HepG2 (cell line): ENCODE results near the gene DUSP16. TPM values are rescaled to one million over a fixed set of nuclear protein-coding genes. Genes with fewer than 3 reads are reported as not detected.

Experiments used
- NFYC ChIP-seq: IDR thresholded peaks from 2 replicates; pipeline ENCODE4 v1.6.1; 2016; ENCODE audit warnings: missing genetic modification reagents, missing compliant biosample characterization
- RBM22 ChIP-seq: fragments of 200-400 bp; formaldehyde crosslinking; optimal IDR thresholded peaks from 2 replicates; pipeline ENCODE3; 2017; ENCODE audit warnings: mild to moderate bottlenecking, low read length, moderate library complexity
- RELA ChIP-seq: sonication (generic); formaldehyde crosslinking; IDR thresholded peaks from 2 replicates; pipeline ENCODE4 v1.4.0; 2020; ENCODE audit warnings: missing genetic modification reagents
- ZFYVE20 ChIP-seq: sonication (generic); formaldehyde crosslinking; IDR thresholded peaks from 2 replicates; pipeline ENCODE4 v1.8.0; 2023; ENCODE audit warnings: low read depth, mild to moderate bottlenecking, moderate library complexity, missing genetic modification reagents, borderline replicate concordance
- ZKSCAN1 ChIP-seq: fragments of 150-350 bp; IDR thresholded peaks from 2 replicates; pipeline ENCODE4 v1.6.1; 2014; ENCODE audit warnings: low read length
- ZNF235 ChIP-seq: sonication (generic); formaldehyde crosslinking; IDR thresholded peaks from 2 replicates; pipeline ENCODE4 v1.8.1; 2023; ENCODE audit warnings: mild to moderate bottlenecking, missing genetic modification reagents, borderline replicate concordance
- ZNF274 ChIP-seq: sonication (generic); formaldehyde crosslinking; IDR thresholded peaks from 2 replicates; pipeline ENCODE4 v1.5.1; 2020; ENCODE audit warnings: mild to moderate bottlenecking, missing genetic modification reagents
- ZNF296 ChIP-seq: sonication (generic); formaldehyde crosslinking; conservative IDR thresholded peaks from 2 replicates; pipeline ENCODE4 v1.5.0; 2020; ENCODE audit warnings: mild to moderate bottlenecking, missing genetic modification reagents
- ZNF383 ChIP-seq: sonication (generic); formaldehyde crosslinking; IDR thresholded peaks from 2 replicates; pipeline ENCODE4 v1.4.0; 2020; ENCODE audit warnings: missing genetic modification reagents, mild to moderate bottlenecking, borderline replicate concordance
- ZNF598 ChIP-seq: sonication (generic); formaldehyde crosslinking; IDR thresholded peaks from 2 replicates; pipeline ENCODE4 v1.5.1; 2020; ENCODE audit warnings: mild to moderate bottlenecking, missing genetic modification reagents, borderline replicate concordance
- polyA plus RNA-seq, 8 experiments: library from polyadenylated mRNA; depleted of rRNA in 3 of 8; stranded (reverse) in 7 of 8; unstranded in 1 of 8; fragments of >200 nt; fragmentation: Illumina TruSeq in 4 of 8; extraction: Trizol in 4 of 8; gene quantifications; 2 replicates each; pipeline versions ENCODE4 v1.2.1 to v1.2.3, GENCODE V29; 2011 to 2016; ENCODE audit warnings: low read depth in 4 of 8, missing spikeins in 1 of 8, mixed read lengths in 1 of 8; ENCODE audit not compliant: insufficient read depth in 1 of 8
- total RNA-seq, 5 experiments: library from RNA; depleted of rRNA; stranded (reverse); fragments of >200 nt; fragmentation: Illumina TruSeq; extraction: Trizol; gene quantifications; 2 replicates each; pipeline ENCODE4 v1.2.3, GENCODE V29; 2016; ENCODE audit warnings: low read depth in 1 of 5
- TF ChIP-seq, protein P1 (sequence below): sonication (generic); formaldehyde crosslinking; IDR thresholded peaks from 2 replicates; pipeline ENCODE4 v1.8.1; 2023; ENCODE audit warnings: mild to moderate bottlenecking, missing genetic modification reagents
- TF ChIP-seq, protein P2 (sequence below), 2 experiments: fragments of 450-650 bp in 1 of 2; sonication (generic) in 1 of 2; formaldehyde crosslinking in 1 of 2; IDR thresholded peaks; 2 replicates each; pipeline versions ENCODE4 v1.6.1 to v1.8.0; 2016 to 2022; ENCODE audit warnings: antibody characterized with exemption in 1 of 2, mild to moderate bottlenecking in 1 of 2, missing genetic modification reagents in 1 of 2
- TF ChIP-seq, protein P3 (sequence below): sonication (generic); formaldehyde crosslinking; IDR thresholded peaks from 2 replicates; pipeline ENCODE4 v1.4.0; 2020; ENCODE audit warnings: mild to moderate bottlenecking, missing genetic modification reagents
- TF ChIP-seq, protein P4 (sequence below): sonication (generic); formaldehyde crosslinking; conservative IDR thresholded peaks from 2 replicates; pipeline ENCODE4 v1.8.0; 2022; ENCODE audit warnings: mild to moderate bottlenecking, moderate library complexity, missing genetic modification reagents

Gene DUSP16
- total and polyA plus RNA-seq, 2 of the 13 experiments (the other 11 are each of a cell fraction or from before 2014, with no cell fraction given), result 45.7 to 46.6 TPM

DNA sequence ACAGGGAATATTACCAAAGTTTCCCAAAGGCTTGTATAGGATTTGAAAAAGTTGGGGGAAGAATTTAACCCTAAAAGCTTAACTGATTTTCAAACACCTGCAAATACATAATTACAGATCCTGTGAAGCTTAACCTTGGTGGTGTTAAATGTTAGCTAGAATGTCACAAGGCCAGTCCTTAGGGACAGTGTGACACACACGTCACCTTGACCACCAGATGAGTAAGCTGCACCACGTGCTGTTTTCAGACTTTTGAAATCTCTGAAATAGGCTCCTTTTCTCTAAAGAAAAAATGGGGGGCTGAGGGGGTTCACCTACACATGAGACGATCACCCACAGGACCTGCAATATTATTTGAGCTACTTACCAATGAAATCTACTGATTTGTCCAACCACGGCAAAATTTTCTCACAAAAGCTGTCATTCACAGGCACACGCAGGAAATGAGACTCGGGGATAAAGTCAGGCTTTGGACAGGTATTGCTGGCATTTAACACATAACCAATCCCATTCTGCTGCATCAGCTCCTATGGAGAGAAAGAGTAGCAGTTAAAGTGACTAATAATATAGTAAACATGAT, 75.9 kb downstream of the DUSP16 start (continued):
- TF ChIP-seq, protein P1, sequence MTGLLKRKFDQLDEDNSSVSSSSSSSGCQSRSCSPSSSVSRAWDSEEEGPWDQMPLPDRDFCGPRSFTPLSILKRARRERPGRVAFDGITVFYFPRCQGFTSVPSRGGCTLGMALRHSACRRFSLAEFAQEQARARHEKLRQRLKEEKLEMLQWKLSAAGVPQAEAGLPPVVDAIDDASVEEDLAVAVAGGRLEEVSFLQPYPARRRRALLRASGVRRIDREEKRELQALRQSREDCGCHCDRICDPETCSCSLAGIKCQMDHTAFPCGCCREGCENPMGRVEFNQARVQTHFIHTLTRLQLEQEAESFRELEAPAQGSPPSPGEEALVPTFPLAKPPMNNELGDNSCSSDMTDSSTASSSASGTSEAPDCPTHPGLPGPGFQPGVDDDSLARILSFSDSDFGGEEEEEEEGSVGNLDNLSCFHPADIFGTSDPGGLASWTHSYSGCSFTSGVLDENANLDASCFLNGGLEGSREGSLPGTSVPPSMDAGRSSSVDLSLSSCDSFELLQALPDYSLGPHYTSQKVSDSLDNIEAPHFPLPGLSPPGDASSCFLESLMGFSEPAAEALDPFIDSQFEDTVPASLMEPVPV, result no peak
- TF ChIP-seq NFYC (CRISPR knock-in tag) (no peak), ZFYVE20 (no peak), ZNF383 (CRISPR knock-in tag) (no peak), ZNF598 (CRISPR knock-in tag) (no peak), RELA (CRISPR knock-in tag) (no peak), ZNF274 (CRISPR knock-in tag) (no peak), RBM22 (peak; percentile 26), ZNF296 (no peak), ZKSCAN1 (no peak), ZNF235 (no peak)
- TF ChIP-seq, protein P2, sequence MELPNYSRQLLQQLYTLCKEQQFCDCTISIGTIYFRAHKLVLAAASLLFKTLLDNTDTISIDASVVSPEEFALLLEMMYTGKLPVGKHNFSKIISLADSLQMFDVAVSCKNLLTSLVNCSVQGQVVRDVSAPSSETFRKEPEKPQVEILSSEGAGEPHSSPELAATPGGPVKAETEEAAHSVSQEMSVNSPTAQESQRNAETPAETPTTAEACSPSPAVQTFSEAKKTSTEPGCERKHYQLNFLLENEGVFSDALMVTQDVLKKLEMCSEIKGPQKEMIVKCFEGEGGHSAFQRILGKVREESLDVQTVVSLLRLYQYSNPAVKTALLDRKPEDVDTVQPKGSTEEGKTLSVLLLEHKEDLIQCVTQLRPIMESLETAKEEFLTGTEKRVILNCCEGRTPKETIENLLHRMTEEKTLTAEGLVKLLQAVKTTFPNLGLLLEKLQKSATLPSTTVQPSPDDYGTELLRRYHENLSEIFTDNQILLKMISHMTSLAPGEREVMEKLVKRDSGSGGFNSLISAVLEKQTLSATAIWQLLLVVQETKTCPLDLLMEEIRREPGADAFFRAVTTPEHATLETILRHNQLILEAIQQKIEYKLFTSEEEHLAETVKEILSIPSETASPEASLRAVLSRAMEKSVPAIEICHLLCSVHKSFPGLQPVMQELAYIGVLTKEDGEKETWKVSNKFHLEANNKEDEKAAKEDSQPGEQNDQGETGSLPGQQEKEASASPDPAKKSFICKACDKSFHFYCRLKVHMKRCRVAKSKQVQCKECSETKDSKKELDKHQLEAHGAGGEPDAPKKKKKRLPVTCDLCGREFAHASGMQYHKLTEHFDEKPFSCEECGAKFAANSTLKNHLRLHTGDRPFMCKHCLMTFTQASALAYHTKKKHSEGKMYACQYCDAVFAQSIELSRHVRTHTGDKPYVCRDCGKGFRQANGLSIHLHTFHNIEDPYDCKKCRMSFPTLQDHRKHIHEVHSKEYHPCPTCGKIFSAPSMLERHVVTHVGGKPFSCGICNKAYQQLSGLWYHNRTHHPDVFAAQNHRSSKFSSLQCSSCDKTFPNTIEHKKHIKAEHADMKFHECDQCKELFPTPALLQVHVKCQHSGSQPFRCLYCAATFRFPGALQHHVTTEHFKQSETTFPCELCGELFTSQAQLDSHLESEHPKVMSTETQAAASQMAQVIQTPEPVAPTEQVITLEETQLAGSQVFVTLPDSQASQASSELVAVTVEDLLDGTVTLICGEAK (IDR thresholded peaks at IDR 0.05), result no peak
- TF ChIP-seq, protein P2 (CRISPR knock-in tag; IDR thresholded peaks at IDR 0.05), result no peak
- TF ChIP-seq, protein P3, sequence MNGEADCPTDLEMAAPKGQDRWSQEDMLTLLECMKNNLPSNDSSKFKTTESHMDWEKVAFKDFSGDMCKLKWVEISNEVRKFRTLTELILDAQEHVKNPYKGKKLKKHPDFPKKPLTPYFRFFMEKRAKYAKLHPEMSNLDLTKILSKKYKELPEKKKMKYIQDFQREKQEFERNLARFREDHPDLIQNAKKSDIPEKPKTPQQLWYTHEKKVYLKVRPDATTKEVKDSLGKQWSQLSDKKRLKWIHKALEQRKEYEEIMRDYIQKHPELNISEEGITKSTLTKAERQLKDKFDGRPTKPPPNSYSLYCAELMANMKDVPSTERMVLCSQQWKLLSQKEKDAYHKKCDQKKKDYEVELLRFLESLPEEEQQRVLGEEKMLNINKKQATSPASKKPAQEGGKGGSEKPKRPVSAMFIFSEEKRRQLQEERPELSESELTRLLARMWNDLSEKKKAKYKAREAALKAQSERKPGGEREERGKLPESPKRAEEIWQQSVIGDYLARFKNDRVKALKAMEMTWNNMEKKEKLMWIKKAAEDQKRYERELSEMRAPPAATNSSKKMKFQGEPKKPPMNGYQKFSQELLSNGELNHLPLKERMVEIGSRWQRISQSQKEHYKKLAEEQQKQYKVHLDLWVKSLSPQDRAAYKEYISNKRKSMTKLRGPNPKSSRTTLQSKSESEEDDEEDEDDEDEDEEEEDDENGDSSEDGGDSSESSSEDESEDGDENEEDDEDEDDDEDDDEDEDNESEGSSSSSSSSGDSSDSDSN (CRISPR knock-in tag), result no peak
- TF ChIP-seq, protein P4, sequence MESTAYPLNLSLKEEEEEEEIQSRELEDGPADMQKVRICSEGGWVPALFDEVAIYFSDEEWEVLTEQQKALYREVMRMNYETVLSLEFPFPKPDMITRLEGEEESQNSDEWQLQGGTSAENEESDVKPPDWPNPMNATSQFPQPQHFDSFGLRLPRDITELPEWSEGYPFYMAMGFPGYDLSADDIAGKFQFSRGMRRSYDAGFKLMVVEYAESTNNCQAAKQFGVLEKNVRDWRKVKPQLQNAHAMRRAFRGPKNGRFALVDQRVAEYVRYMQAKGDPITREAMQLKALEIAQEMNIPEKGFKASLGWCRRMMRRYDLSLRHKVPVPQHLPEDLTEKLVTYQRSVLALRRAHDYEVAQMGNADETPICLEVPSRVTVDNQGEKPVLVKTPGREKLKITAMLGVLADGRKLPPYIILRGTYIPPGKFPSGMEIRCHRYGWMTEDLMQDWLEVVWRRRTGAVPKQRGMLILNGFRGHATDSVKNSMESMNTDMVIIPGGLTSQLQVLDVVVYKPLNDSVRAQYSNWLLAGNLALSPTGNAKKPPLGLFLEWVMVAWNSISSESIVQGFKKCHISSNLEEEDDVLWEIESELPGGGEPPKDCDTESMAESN (CRISPR knock-in tag), result no peak
